HepG2 (cell line): ENCODE data around the gene FMOD. TPM values are rescaled to one million over a fixed set of nuclear protein-coding genes. Genes with fewer than 3 reads are reported as not detected.

Source experiments
- CBX5 ChIP-seq: sonication (generic); formaldehyde crosslinking; IDR thresholded peaks from 2 replicates; pipeline ENCODE4 v1.4.0; 2020; ENCODE audit warnings: missing genetic modification reagents, borderline replicate concordance
- CEBPB ChIP-seq: IDR thresholded peaks from 2 replicates; pipeline ENCODE4 v1.6.1; 2011; ENCODE audit warnings: low read depth, low read length, improper control_type of control experiment, borderline replicate concordance
- CEBPZ ChIP-seq: IDR thresholded peaks from 2 replicates; pipeline ENCODE4 v1.6.1; 2012; ENCODE audit warnings: low read length, improper control_type of control experiment
- ELF3 ChIP-seq: IDR thresholded peaks from 2 replicates; pipeline ENCODE4 v1.6.1; 2016; ENCODE audit warnings: missing genetic modification reagents, missing compliant biosample characterization
- GRHL1 ChIP-seq: sonication (generic); formaldehyde crosslinking; conservative IDR thresholded peaks from 2 replicates; pipeline ENCODE4 v1.8.0; 2022; ENCODE audit warnings: missing genetic modification reagents
- MXD3 ChIP-seq: IDR thresholded peaks from 2 replicates; pipeline ENCODE4 v1.6.1; 2016; ENCODE audit warnings: mild to moderate bottlenecking, missing biosample characterization, missing genetic modification reagents
- POGK ChIP-seq: sonication (generic); formaldehyde crosslinking; conservative IDR thresholded peaks from 2 replicates; pipeline ENCODE4 v1.8.0; 2022; ENCODE audit warnings: mild to moderate bottlenecking, moderate library complexity, missing genetic modification reagents
- RNF2 ChIP-seq: fragments of 450-650 bp; conservative IDR thresholded peaks from 2 replicates; pipeline ENCODE4 v1.6.1; 2016; ENCODE audit warnings: low read depth
- SALL2 ChIP-seq: sonication (generic); formaldehyde crosslinking; IDR thresholded peaks from 2 replicates; pipeline ENCODE4 v1.8.1; 2023; ENCODE audit warnings: mild to moderate bottlenecking, missing genetic modification reagents, inconsistent platforms
- STAT5B ChIP-seq: sonication (generic); formaldehyde crosslinking; IDR thresholded peaks from 2 replicates; pipeline ENCODE4 v1.4.0; 2020; ENCODE audit warnings: missing genetic modification reagents
- TFAP4 ChIP-seq: sonication (generic); IDR thresholded peaks from 2 replicates; pipeline ENCODE4 v1.6.1; 2016; ENCODE audit warnings: low read depth, borderline replicate concordance
- THAP9 ChIP-seq: sonication (generic); formaldehyde crosslinking; IDR thresholded peaks from 2 replicates; pipeline ENCODE4; 2020; ENCODE audit warnings: missing genetic modification reagents, mild to moderate bottlenecking, borderline replicate concordance
- ZBTB3 ChIP-seq: sonication (generic); formaldehyde crosslinking; IDR thresholded peaks from 2 replicates; pipeline ENCODE4 v1.4.0; 2020; ENCODE audit warnings: low read depth, mild to moderate bottlenecking, moderate library complexity, missing genetic modification reagents, borderline replicate concordance
- ZNF124 ChIP-seq: sonication (generic); formaldehyde crosslinking; IDR thresholded peaks from 2 replicates; pipeline ENCODE4 v1.4.0; 2020; ENCODE audit warnings: missing genetic modification reagents
- ZNF556 ChIP-seq: sonication (generic); formaldehyde crosslinking; IDR thresholded peaks from 2 replicates; pipeline ENCODE4 v1.4.0; 2020; ENCODE audit warnings: mild to moderate bottlenecking, missing genetic modification reagents, borderline replicate concordance
- ZNF598 ChIP-seq: sonication (generic); formaldehyde crosslinking; IDR thresholded peaks from 2 replicates; pipeline ENCODE4 v1.5.1; 2020; ENCODE audit warnings: mild to moderate bottlenecking, missing genetic modification reagents, borderline replicate concordance
- polyA plus RNA-seq, 8 experiments: library from polyadenylated mRNA; depleted of rRNA in 3 of 8; stranded (reverse) in 7 of 8; unstranded in 1 of 8; fragments of >200 nt; fragmentation: Illumina TruSeq in 4 of 8; extraction: Trizol in 4 of 8; gene quantifications; 2 replicates each; pipeline versions ENCODE4 v1.2.1 to v1.2.3, GENCODE V29; 2011 to 2016; ENCODE audit warnings: low read depth in 4 of 8, missing spikeins in 1 of 8, mixed read lengths in 1 of 8; ENCODE audit not compliant: insufficient read depth in 1 of 8
- total RNA-seq, 5 experiments: library from RNA; depleted of rRNA; stranded (reverse); fragments of >200 nt; fragmentation: Illumina TruSeq; extraction: Trizol; gene quantifications; 2 replicates each; pipeline ENCODE4 v1.2.3, GENCODE V29; 2016; ENCODE audit warnings: low read depth in 1 of 5

FMOD gene
- total and polyA plus RNA-seq, 2 of the 13 experiments (the other 11 are each of a cell fraction or from before 2014, with no cell fraction given), result 0.08 TPM; not detected in 1

- TF ChIP-seq CEBPZ, result no peak
- no peak for TF ChIP-seq ZNF598 (CRISPR knock-in tag)
- no peak; the same call in 1 of the 2 replicates for TF ChIP-seq STAT5B
- TF ChIP-seq GRHL1, result no peak
- TF ChIP-seq TFAP4, result peak; percentile 37; the same call in 1 of the 2 replicates
- 0 out of 2 replicates have a peak, but pooled peaks have one; percentile 47 for TF ChIP-seq SALL2 (CRISPR knock-in tag)
- peak; percentile 85 for TF ChIP-seq POGK (CRISPR knock-in tag)
- no peak for TF ChIP-seq CEBPB
- 0 out of 2 replicates have a peak, but pooled peaks have one; percentile 24 for TF ChIP-seq ZNF124 (CRISPR knock-in tag)
- TF ChIP-seq ELF3 (CRISPR knock-in tag), result peak; percentile 29; the same call in 1 of the 2 replicates
- peak; percentile 51; the same call in 1 of the 2 replicates for TF ChIP-seq ZNF556 (CRISPR knock-in tag)
- no peak for TF ChIP-seq CBX5 (CRISPR knock-in tag)
- TF ChIP-seq MXD3, result peak; percentile 86; the same call in 1 of the 2 replicates
- no peak for TF ChIP-seq THAP9 (CRISPR knock-in tag)
- no peak for TF ChIP-seq RNF2
- TF ChIP-seq ZBTB3 (CRISPR knock-in tag), result no peak
Observed at GRCh38 chr1:203304919-203305808, 45.8 kb downstream of the FMOD start, which contains the start of gene BTG2 (continued).
